NB4 (cell line): ENCODE data around the gene BIRC6.

Source experiments
- DNase-seq: peaks from one replicate; pipeline ENCODE4 v3.0.0; 2010; ENCODE audit warnings: low read depth
- H3K4me3 ChIP-seq: one replicate; pipeline ENCODE4 v1.5.1; 2011; ENCODE audit warnings: mild to moderate bottlenecking, low read depth, low read length, moderate library complexity
- CTCF ChIP-seq: IDR thresholded peaks from one replicate; pipeline ENCODE4 v1.5.1; 2012; ENCODE audit warnings: low read depth, low read length
- MAX ChIP-seq: IDR thresholded peaks from 2 replicates; pipeline ENCODE4 v1.6.1; 2011; ENCODE audit warnings: low read depth, low read length
- MYC ChIP-seq: IDR thresholded peaks from 2 replicates; pipeline ENCODE4 v1.6.1; 2011; ENCODE audit warnings: low read depth, low read length
- POLR2A ChIP-seq: IDR thresholded peaks from 2 replicates; pipeline ENCODE4 v1.6.1; 2011; ENCODE audit warnings: mild to moderate bottlenecking; ENCODE audit not compliant: insufficient read length; ENCODE audit errors: extremely low read depth

Gene BIRC6

GRCh38 chr2:32376756-32377155 lies 19.9 kb downstream of the BIRC6 start:
- H3K4me3 ChIP-seq = no peak overlapping the region
- DNase-seq = no peak
- TF ChIP-seq MYC = no peak

- H3K4me3 ChIP-seq = no peak overlapping the region
- no peak for DNase-seq
- no peak for TF ChIP-seq MAX
- TF ChIP-seq POLR2A = no peak
- TF ChIP-seq CTCF = no peak
- TF ChIP-seq MYC = no peak
Measured at GRCh38 chr2:32377928-32378327, 21.1 kb downstream of the BIRC6 start.

GRCh38 chr2:32379352-32379751 lies 22.5 kb downstream of the BIRC6 start:
- no peak for TF ChIP-seq CTCF
- TF ChIP-seq MYC = no peak
- no peak for TF ChIP-seq POLR2A
- TF ChIP-seq MAX = no peak
- H3K4me3 ChIP-seq = no peak overlapping the region
- no peak for DNase-seq

- DNase-seq = no peak
- H3K4me3 ChIP-seq = no peak overlapping the region
- no peak for TF ChIP-seq CTCF
- TF ChIP-seq MYC = no peak
- TF ChIP-seq POLR2A = no peak
- TF ChIP-seq MAX = no peak
Measured at GRCh38 chr2:32383858-32384257, 27.0 kb downstream of the BIRC6 start.

- DNase-seq = peak; percentile 79
- TF ChIP-seq MAX = no peak
- TF ChIP-seq CTCF = no peak
- TF ChIP-seq POLR2A = no peak
- no peak for TF ChIP-seq MYC
- no peak overlapping the region for H3K4me3 ChIP-seq
Measured at GRCh38 chr2:32384529-32384928, 27.7 kb downstream of the BIRC6 start.

GRCh38 chr2:32386739-32387138 lies 29.9 kb downstream of the BIRC6 start:
- no peak overlapping the region for H3K4me3 ChIP-seq
- TF ChIP-seq POLR2A = no peak
- no peak for TF ChIP-seq MAX
- no peak for TF ChIP-seq MYC
- no peak for TF ChIP-seq CTCF
- no peak for DNase-seq
